ENCODE data around the gene HP. TPM values are rescaled to one million over a fixed set of nuclear protein-coding genes. Genes with fewer than 3 reads are reported as not detected.

The HP gene
- total RNA-seq, 1 donor from 2014 or later = not detected

GRCh38 chr16:72021043-72021442, 33.3 kb upstream of the HP start:
- Mint-ChIP-seq H3K4me3 (ENCODE audit: unreplicated experiment) (no peak overlapping the region), H3K9me3 (ENCODE audit: unreplicated experiment) (no peaks in the 10 kb centered on the region), H3K27ac (ENCODE audit: unreplicated experiment) (no peak overlapping the region), H3K4me1 (ENCODE audit: unreplicated experiment) (no peaks in the 10 kb centered on the region), H3K36me3 (ENCODE audit: unreplicated experiment) (peaks cover 15% of the 10 kb centered on the region), H3K27me3 (ENCODE audit: unreplicated experiment) (no peaks in the 10 kb centered on the region)
- peak; percentile 19 for TF ChIP-seq CTCF (IDR thresholded peaks at IDR 0.05)
- DNase-seq (ENCODE audit: extremely low spot score, unreplicated experiment) = no peak

GRCh38 chr16:72022127-72022526, 32.2 kb upstream of the HP start:
- Mint-ChIP-seq H3K36me3 (ENCODE audit: unreplicated experiment) (peaks cover 15% of the 10 kb centered on the region), H3K27me3 (ENCODE audit: unreplicated experiment) (no peaks in the 10 kb centered on the region), H3K27ac (ENCODE audit: unreplicated experiment) (no peak overlapping the region), H3K4me1 (ENCODE audit: unreplicated experiment) (no peaks in the 10 kb centered on the region), H3K9me3 (ENCODE audit: unreplicated experiment) (no peaks in the 10 kb centered on the region), H3K4me3 (ENCODE audit: unreplicated experiment) (no peak overlapping the region)
- no peak for TF ChIP-seq CTCF (IDR thresholded peaks at IDR 0.05)
- DNase-seq (ENCODE audit: extremely low spot score, unreplicated experiment) = no peak

GRCh38 chr16:72023962-72024361, 30.3 kb upstream of the HP start:
- Mint-ChIP-seq H3K36me3 (ENCODE audit: unreplicated experiment) (peaks cover 15% of the 10 kb centered on the region), H3K27me3 (ENCODE audit: unreplicated experiment) (no peaks in the 10 kb centered on the region), H3K27ac (ENCODE audit: unreplicated experiment) (no peak overlapping the region), H3K9me3 (ENCODE audit: unreplicated experiment) (no peaks in the 10 kb centered on the region), H3K4me3 (ENCODE audit: unreplicated experiment) (no peak overlapping the region), H3K4me1 (ENCODE audit: unreplicated experiment) (no peaks in the 10 kb centered on the region)
- DNase-seq (ENCODE audit: extremely low spot score, unreplicated experiment) = no peak
- TF ChIP-seq CTCF (IDR thresholded peaks at IDR 0.05) = no peak

GRCh38 chr16:72024862-72025382, 29.4 kb upstream of the HP start:
- no peaks in the 10 kb centered on the region for H3K27me3 Mint-ChIP-seq (ENCODE audit: unreplicated experiment)
- no peak overlapping the region for H3K27ac Mint-ChIP-seq (ENCODE audit: unreplicated experiment)
- no peaks in the 10 kb centered on the region for H3K9me3 Mint-ChIP-seq (ENCODE audit: unreplicated experiment)
- H3K4me1 Mint-ChIP-seq (ENCODE audit: unreplicated experiment) = no peaks in the 10 kb centered on the region
- peaks cover 15% of the 10 kb centered on the region for H3K36me3 Mint-ChIP-seq (ENCODE audit: unreplicated experiment)
- DNase-seq (ENCODE audit: extremely low spot score, unreplicated experiment) = no peak
- H3K4me3 Mint-ChIP-seq (ENCODE audit: unreplicated experiment) = no peak overlapping the region
- TF ChIP-seq CTCF (IDR thresholded peaks at IDR 0.05) = no peak

GRCh38 chr16:72025404-72026114, 28.7 kb upstream of the HP start:
- Mint-ChIP-seq H3K4me3 (ENCODE audit: unreplicated experiment) (no peak overlapping the region), H3K27ac (ENCODE audit: unreplicated experiment) (no peak overlapping the region), H3K9me3 (ENCODE audit: unreplicated experiment) (no peaks in the 10 kb centered on the region), H3K36me3 (ENCODE audit: unreplicated experiment) (peaks cover 15% of the 10 kb centered on the region), H3K4me1 (ENCODE audit: unreplicated experiment) (no peaks in the 10 kb centered on the region), H3K27me3 (ENCODE audit: unreplicated experiment) (no peaks in the 10 kb centered on the region)
- no peak for DNase-seq (ENCODE audit: extremely low spot score, unreplicated experiment)
- TF ChIP-seq CTCF (IDR thresholded peaks at IDR 0.05) = no peak

Data from osteocyte (in vitro differentiated cells).